IMR-90 (cell line): ENCODE data around the gene B4GALNT2. TPM values are rescaled to one million over a fixed set of nuclear protein-coding genes. Genes with fewer than 3 reads are reported as not detected.

ENCODE experiments used
- ATAC-seq: fragments of 200-7000 bp; cut with Tn5 transposase; 2 replicates; pipeline ENCODE4 v1.9.1; 2020; ENCODE audit warnings: low read depth, mild to moderate bottlenecking, moderate library complexity
- BruUV-seq: library from RNA; stranded (reverse); fragments of 400-500 nt; replicated peaks from 2 replicates; lab custom pipeline; 2021; lab: Mats Ljungman, UMichigan
- CTCF ChIA-PET: fragments of 300-600 bp; formaldehyde crosslinking; extraction: SDS; loops from one replicate; lab custom pipeline; 2021; ENCODE audit warnings: antibody characterized with exemption; lab: Yijun Ruan, JAX
- POLR2A ChIA-PET: fragments of 300-600 bp; sonication (Branson Sonifier 250); formaldehyde crosslinking; loops from one replicate; lab custom pipeline; 2022; ENCODE audit warnings: antibody characterized with exemption; ENCODE audit not compliant: unreplicated experiment; lab: Charles Lee
- DNase-seq: peaks from one replicate; pipeline ENCODE4 v3.0.0; 2013
- H2AFZ ChIP-seq: replicated peaks from 2 replicates; pipeline ENCODE3; 2013; ENCODE audit warnings: low read length, mild to moderate bottlenecking; ENCODE audit not compliant: poor library complexity
- H2AK5ac ChIP-seq: 2 replicates; pipeline ENCODE4 v1.6.1; 2013; ENCODE audit warnings: low read depth, low read length, inconsistent platforms
- H2AK9ac ChIP-seq: replicated peaks from 2 replicates; pipeline ENCODE3; 2013; ENCODE audit warnings: mild to moderate bottlenecking, low read depth, low read length, moderate library complexity; ENCODE audit not compliant: poor library complexity
- H2BK120ac ChIP-seq: 2 replicates; pipeline ENCODE4 v1.6.1; 2013; ENCODE audit warnings: low read depth, low read length, inconsistent platforms
- H2BK15ac ChIP-seq: 3 replicates; pipeline ENCODE4 v1.6.1; 2013; ENCODE audit warnings: low read depth, low read length, inconsistent platforms
- H2BK20ac ChIP-seq: 2 replicates; pipeline ENCODE4 v1.6.1; 2013; ENCODE audit warnings: low read depth, mild to moderate bottlenecking, inconsistent platforms, low read length, moderate library complexity
- H2BK5ac ChIP-seq: 2 replicates; pipeline ENCODE4 v1.6.1; 2013; ENCODE audit warnings: mild to moderate bottlenecking, low read depth, low read length, inconsistent platforms; ENCODE audit not compliant: poor library complexity, severe bottlenecking
- H3K14ac ChIP-seq: replicated peaks from 2 replicates; pipeline ENCODE4 v1.6.1; 2013; ENCODE audit warnings: low read depth, low read length, inconsistent platforms
- H3K18ac ChIP-seq: 2 replicates; pipeline ENCODE4 v1.6.1; 2013; ENCODE audit warnings: low read depth, low read length, control low read depth
- H3K23ac ChIP-seq: 2 replicates; pipeline ENCODE4 v1.6.1; 2013; ENCODE audit warnings: low read depth, low read length, inconsistent platforms
- H3K27ac ChIP-seq: 2 replicates; pipeline ENCODE4 v1.5.1; 2013; ENCODE audit warnings: mild to moderate bottlenecking, control low read depth, low read length; ENCODE audit not compliant: insufficient read depth
- H3K27me3 ChIP-seq: 2 replicates; pipeline ENCODE4 v1.6.1; 2013; ENCODE audit warnings: low read length; ENCODE audit not compliant: control insufficient read depth, insufficient read depth
- H3K36me3 ChIP-seq: 2 replicates; pipeline ENCODE4 v1.6.1; 2013; ENCODE audit warnings: low read length, mixed read lengths; ENCODE audit not compliant: control insufficient read depth, insufficient read depth
- H3K4ac ChIP-seq: 2 replicates; pipeline ENCODE4 v1.6.1; 2013; ENCODE audit warnings: low read depth, low read length, inconsistent platforms
- H3K4me1 ChIP-seq: 2 replicates; pipeline ENCODE4 v1.6.1; 2013; ENCODE audit warnings: low read length, mixed read lengths; ENCODE audit not compliant: control insufficient read depth, insufficient read depth
- H3K4me2 ChIP-seq: 2 replicates; pipeline ENCODE4 v1.6.1; 2013; ENCODE audit warnings: low read depth, mild to moderate bottlenecking, control low read depth, low read length, moderate library complexity
- H3K4me3 ChIP-seq: 2 replicates; pipeline ENCODE4 v1.5.1; 2013; ENCODE audit warnings: low read depth, mild to moderate bottlenecking, control low read depth, low read length, moderate library complexity; ENCODE audit not compliant: insufficient read depth
- H3K56ac ChIP-seq: 2 replicates; pipeline ENCODE4 v1.6.1; 2013; ENCODE audit warnings: low read length, inconsistent platforms; ENCODE audit not compliant: insufficient read depth; ENCODE audit errors: extremely low read depth
- H3K79me1 ChIP-seq, 2 experiments: 2 replicates each; pipeline ENCODE4 v1.6.1; 2013; ENCODE audit warnings: low read length in 2 of 2, inconsistent platforms in 1 of 2, low read depth in 1 of 2
- H3K9ac ChIP-seq: 2 replicates; pipeline ENCODE4 v1.6.1; 2013; ENCODE audit warnings: low read depth, low read length, control low read depth
- H3K9me1 ChIP-seq: 2 replicates; pipeline ENCODE4 v1.6.1; 2013; ENCODE audit warnings: low read length, inconsistent platforms; ENCODE audit not compliant: insufficient read depth
- H3K9me3 ChIP-seq: 2 replicates; pipeline ENCODE4 v1.6.1; 2013; ENCODE audit warnings: low read length; ENCODE audit not compliant: control insufficient read depth, insufficient read depth
- H4K20me1 ChIP-seq: 2 replicates; pipeline ENCODE4 v1.6.1; 2013; ENCODE audit warnings: low read length, inconsistent platforms; ENCODE audit not compliant: insufficient read depth
- H4K5ac ChIP-seq: 2 replicates; pipeline ENCODE4 v1.6.1; 2013; ENCODE audit warnings: mild to moderate bottlenecking, low read depth, low read length, control low read depth
- H4K8ac ChIP-seq, 2 experiments: 2 replicates each; pipeline ENCODE4 v1.6.1; 2013; ENCODE audit warnings: low read depth in 2 of 2, low read length in 2 of 2, control low read depth in 1 of 2, inconsistent platforms in 1 of 2
- H4K91ac ChIP-seq: 2 replicates; pipeline ENCODE4 v1.6.1; 2013; ENCODE audit warnings: low read depth, low read length, inconsistent platforms; ENCODE audit not compliant: insufficient read depth
- BHLHE40 ChIP-seq: fragments of 150-350 bp; IDR thresholded peaks from 2 replicates; pipeline ENCODE4 v1.6.1; 2016; ENCODE audit warnings: mild to moderate bottlenecking, low read depth, low read length
- CEBPB ChIP-seq: IDR thresholded peaks from 2 replicates; pipeline ENCODE4 v1.6.1; 2012; ENCODE audit warnings: low read depth, low read length, improper control_type of control experiment
- CHD1 ChIP-seq: IDR thresholded peaks from 2 replicates; pipeline ENCODE4 v1.6.1; 2012; ENCODE audit warnings: low read depth, low read length, improper control_type of control experiment
- ELK1 ChIP-seq: fragments of 150-350 bp; IDR thresholded peaks from 2 replicates; pipeline ENCODE4 v1.6.1; 2016; ENCODE audit warnings: low read depth, mild to moderate bottlenecking, low read length, moderate library complexity, borderline replicate concordance
- MAFK ChIP-seq: IDR thresholded peaks from 2 replicates; pipeline ENCODE4 v1.6.1; 2012; ENCODE audit warnings: low read depth, low read length, improper control_type of control experiment
- MAZ ChIP-seq: IDR thresholded peaks from 2 replicates; pipeline ENCODE4 v1.6.1; 2012; ENCODE audit warnings: low read depth, mild to moderate bottlenecking, low read length, improper control_type of control experiment, moderate library complexity, borderline replicate concordance
- MXI1 ChIP-seq: IDR thresholded peaks from 2 replicates; pipeline ENCODE4 v1.6.1; 2012; ENCODE audit warnings: low read depth, mild to moderate bottlenecking, low read length, moderate library complexity, borderline replicate concordance
- NFE2L2 ChIP-seq: fragments of 150-350 bp; IDR thresholded peaks from 2 replicates; pipeline ENCODE4 v1.6.1; 2016; ENCODE audit warnings: low read depth, mild to moderate bottlenecking, low read length
- POLR2A ChIP-seq: IDR thresholded peaks from 2 replicates; pipeline ENCODE4 v1.6.1; 2012; ENCODE audit warnings: mild to moderate bottlenecking, low read depth, low read length
- RCOR1 ChIP-seq: IDR thresholded peaks from 2 replicates; pipeline ENCODE4 v1.6.1; 2012; ENCODE audit warnings: mild to moderate bottlenecking, low read length, improper control_type of control experiment; ENCODE audit not compliant: insufficient replicate concordance
- SMC3 ChIP-seq: fragments of 150-350 bp; IDR thresholded peaks from 2 replicates; pipeline ENCODE4 v1.6.1; 2016; ENCODE audit warnings: low read depth, mild to moderate bottlenecking, antibody characterized with exemption, low read length, moderate library complexity
- USF2 ChIP-seq: fragments of 150-350 bp; IDR thresholded peaks from 2 replicates; pipeline ENCODE4 v1.6.1; 2017; ENCODE audit warnings: mild to moderate bottlenecking, antibody characterized with exemption, low read length, low read depth
- WGBS, 2 experiments: methylation state at CpG; one replicate each; pipeline versions ENCODE4 v1.1.5 to v1.1.7; 2013; ENCODE audit warnings: missing lambda C conversion rate in 2 of 2; ENCODE audit not compliant: insufficient read length in 1 of 2; ENCODE audit errors: extremely low coverage in 2 of 2; 5-methylcytosine and 5-hydroxymethylcytosine counted together
- dilution Hi-C: fragments of 300-500 bp; cut with HindIII; formaldehyde crosslinking; loops from one replicate; pipeline ENCODE4 v1.14.3; 2018; ENCODE audit warnings: low sequenced_read_pairs; ENCODE audit not compliant: unreplicated experiment
- in situ Hi-C: fragments of 300-500 bp; cut with MboI; formaldehyde crosslinking; loops from 3 replicates; pipeline ENCODE4 v1.14.3; 2019; ENCODE audit warnings: low sequenced_read_pairs, inconsistent platforms, mixed read lengths
- intact Hi-C: fragments of 100-400 bp; cut with micrococcal nuclease; formaldehyde crosslinking; loops from 2 replicates; pipeline ENCODE4 v1.10.0; 2022
- polyA plus RNA-seq, 3 experiments: library from polyadenylated mRNA; depleted of rRNA; stranded (reverse); fragments of >200 nt; gene quantifications; 2 replicates each; pipeline ENCODE4 v1.2.3, GENCODE V29; 2012; ENCODE audit warnings: low replicate concordance in 1 of 3
- total RNA-seq: library from RNA; depleted of rRNA; stranded (reverse); fragments of >200 nt; gene quantifications from 2 replicates; pipeline ENCODE4 v1.2.3, GENCODE V29; 2012

The B4GALNT2 gene
- total and polyA plus RNA-seq, 2 of the 4 experiments (the other 2 are of a cell fraction): not detected

GRCh38 chr17:49125449-49125848 lies 7.1 kb upstream of the B4GALNT2 start:
- Histone ChIP-seq H2AFZ (no peak overlapping the region), H3K9ac (no peak overlapping the region), H3K27me3 (no peaks in the 10 kb centered on the region; the same call in 1 of the 2 replicates), H2BK120ac (no peak overlapping the region), H2BK20ac (no peak overlapping the region), H3K9me3 (peaks cover 23% of the 10 kb centered on the region), H3K79me1 (no peaks in the 10 kb centered on the region), H4K5ac (no peak overlapping the region), H3K4me2 (no peak overlapping the region), H2AK9ac (no peak overlapping the region), H3K23ac (no peak overlapping the region), H3K4me1 (no peaks in the 10 kb centered on the region), H4K20me1 (no peaks in the 10 kb centered on the region), H4K8ac (no peak overlapping the region), H2AK5ac (no peak overlapping the region), H3K18ac (no peak overlapping the region), H3K27ac (no peak overlapping the region), H3K56ac (no peak overlapping the region), H4K91ac (no peak overlapping the region), H3K4ac (no peak overlapping the region), H3K9me1 (no peaks in the 10 kb centered on the region), H2BK15ac (no peak overlapping the region), H2BK5ac (no peak overlapping the region), H3K4me3 (no peak overlapping the region), H3K14ac (no peak overlapping the region), H3K36me3 (no peaks in the 10 kb centered on the region)
- POLR2A ChIA-PET: no interaction called here
- intact Hi-C loops (no loop called here), in situ Hi-C loops (no loop called here), dilution Hi-C loops (no loop called here)
- BruUV-seq: no TSS peak
- ATAC-seq (no peak), DNase-seq (no peak)
- no peak for TF ChIP-seq CEBPB
- no peak for TF ChIP-seq MAZ
- no peak for TF ChIP-seq USF2
- TF ChIP-seq RCOR1: no peak
- no peak for TF ChIP-seq CHD1
- TF ChIP-seq ELK1: no peak
- no peak for TF ChIP-seq POLR2A
- no peak for TF ChIP-seq MAFK
- TF ChIP-seq MXI1: no peak
- no peak for TF ChIP-seq NFE2L2
- TF ChIP-seq BHLHE40: no peak
- no peak for TF ChIP-seq SMC3
- CTCF ChIA-PET: no interaction called here
- WGBS, 2 experiments: no CpG with 5 or more reads among the region's 32 CpGs
